Thoracic aorta (tissue), 2 donors: Measurements from ENCODE around the gene KRTAP6-2. TPM values are rescaled to one million over a fixed set of nuclear protein-coding genes. Genes with fewer than 3 reads are reported as not detected.

Experiments used
- ATAC-seq: fragments of 150-250 bp; one replicate; pipeline ENCODE4 v1.8.0; 2017; ENCODE audit warnings: low read depth; ENCODE audit not compliant: insufficient number of reproducible peaks, low FRiP score
- DNase-seq: peaks from one replicate; pipeline ENCODE4 v3.0.0-alpha.2; 2020; ENCODE audit warnings: low spot score
- H3K27ac ChIP-seq, 2 donors: fragments of 200-600 bp; sonication (generic); 1 replicate in 1 of 2; 2 replicates in 1 of 2; pipeline ENCODE4 v1.5.1; 2016; ENCODE audit warnings: mild to moderate bottlenecking in 2 of 2, moderate library complexity in 2 of 2
- H3K27me3 ChIP-seq: fragments of 200-600 bp; sonication (generic); replicated peaks from 2 replicates; pipeline ENCODE4 v1.6.0; 2016; ENCODE audit warnings: mild to moderate bottlenecking; ENCODE audit not compliant: insufficient read depth
- H3K36me3 ChIP-seq: fragments of 200-600 bp; sonication (generic); one replicate; pipeline ENCODE4 v1.5.1; 2016
- H3K4me1 ChIP-seq, 2 donors: fragments of 200-600 bp; sonication (generic); 1 replicate in 1 of 2; 2 replicates in 1 of 2; pipeline versions ENCODE4 v1.5.1 to v1.6.0; 2016; ENCODE audit warnings: low read depth in 2 of 2, mild to moderate bottlenecking in 1 of 2; ENCODE audit not compliant: control insufficient read depth in 1 of 2
- H3K4me3 ChIP-seq: fragments of 200-600 bp; sonication (generic); 2 replicates; pipeline ENCODE4 v1.5.1; 2016; ENCODE audit warnings: mild to moderate bottlenecking
- H3K9me3 ChIP-seq: fragments of 200-600 bp; sonication (generic); 2 replicates; pipeline ENCODE4 v1.5.1; 2016
- total RNA-seq, 2 donors: library from RNA; depleted of rRNA; stranded (reverse); fragments of >200 nt; gene quantifications; one replicate each; pipeline versions ENCODE4 v1.1.0 to v1.2.3, GENCODE V29; 2016
- TF ChIP-seq, protein P1 (sequence below): fragments of 200-600 bp; sonication (generic); IDR thresholded peaks from one replicate; pipeline ENCODE4 v1.5.1; 2019; ENCODE audit warnings: antibody characterized with exemption

KRTAP6-2 gene
- total RNA-seq, 2 donors from 2014 or later, result not detected

DNA sequence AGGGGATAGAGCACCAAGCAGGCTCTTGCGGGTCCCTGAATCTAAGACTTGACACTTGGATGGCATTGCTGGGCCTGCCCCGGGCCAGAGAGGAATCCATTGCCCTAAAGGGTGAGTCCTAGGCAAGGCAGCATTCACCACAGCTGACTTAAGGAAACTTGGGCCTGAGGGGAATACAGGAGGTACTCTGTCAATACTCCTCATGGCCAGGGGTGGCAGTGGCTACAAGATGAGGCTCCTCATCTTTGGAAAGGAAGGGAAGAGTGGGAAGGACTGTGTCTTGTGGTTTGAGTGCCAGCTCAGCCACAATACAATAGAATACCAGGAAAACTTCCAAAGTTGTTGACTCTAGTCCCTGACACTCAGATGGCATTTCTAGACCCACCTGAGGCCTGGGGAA, 7.3 kb upstream of the KRTAP6-2 start:
- Histone ChIP-seq H3K27ac (no peak overlapping the region), H3K9me3 (no peaks in the 10 kb centered on the region), H3K4me3 (no peak overlapping the region), H3K36me3 (no peaks in the 10 kb centered on the region), H3K4me1 (no peaks in the 10 kb centered on the region), H3K27me3 (no peaks in the 10 kb centered on the region)
- no peak for ATAC-seq
- TF ChIP-seq, protein P1, sequence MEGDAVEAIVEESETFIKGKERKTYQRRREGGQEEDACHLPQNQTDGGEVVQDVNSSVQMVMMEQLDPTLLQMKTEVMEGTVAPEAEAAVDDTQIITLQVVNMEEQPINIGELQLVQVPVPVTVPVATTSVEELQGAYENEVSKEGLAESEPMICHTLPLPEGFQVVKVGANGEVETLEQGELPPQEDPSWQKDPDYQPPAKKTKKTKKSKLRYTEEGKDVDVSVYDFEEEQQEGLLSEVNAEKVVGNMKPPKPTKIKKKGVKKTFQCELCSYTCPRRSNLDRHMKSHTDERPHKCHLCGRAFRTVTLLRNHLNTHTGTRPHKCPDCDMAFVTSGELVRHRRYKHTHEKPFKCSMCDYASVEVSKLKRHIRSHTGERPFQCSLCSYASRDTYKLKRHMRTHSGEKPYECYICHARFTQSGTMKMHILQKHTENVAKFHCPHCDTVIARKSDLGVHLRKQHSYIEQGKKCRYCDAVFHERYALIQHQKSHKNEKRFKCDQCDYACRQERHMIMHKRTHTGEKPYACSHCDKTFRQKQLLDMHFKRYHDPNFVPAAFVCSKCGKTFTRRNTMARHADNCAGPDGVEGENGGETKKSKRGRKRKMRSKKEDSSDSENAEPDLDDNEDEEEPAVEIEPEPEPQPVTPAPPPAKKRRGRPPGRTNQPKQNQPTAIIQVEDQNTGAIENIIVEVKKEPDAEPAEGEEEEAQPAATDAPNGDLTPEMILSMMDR, result no peak
- DNase-seq, result no peak

- no peak within 1 kb of the TSS for H3K4me3 ChIP-seq
- H3K36me3 ChIP-seq, result no peaks in the 10 kb centered on the region
- TF ChIP-seq, protein P1, result no peak
- no peaks in the 10 kb centered on the region for H3K27me3 ChIP-seq
- no peak within 1 kb of the TSS for H3K27ac ChIP-seq
- no peak for ATAC-seq
- DNase-seq, result no peak
- H3K4me1 ChIP-seq, result no peaks in the 10 kb centered on the region
- no peaks in the 10 kb centered on the region for H3K9me3 ChIP-seq
Measured at GRCh38 chr21:30600787-30601186, 2.1 kb upstream of the KRTAP6-2 start, which contains the start of gene KRTAP22-1. KRTAP22-1 (plus strand) TSS chr21:30601087.

GRCh38 chr21:30592140-30592539, 6.6 kb downstream of the KRTAP6-2 start, which contains the start of gene KRTAP6-3:
KRTAP6-3 (plus strand) TSS chr21:30592440; CDS start chr21:30592446, 6 bp downstream.
- TF ChIP-seq, protein P1, result no peak
- ATAC-seq, result no peak
- no peaks in the 10 kb centered on the region for H3K9me3 ChIP-seq
- H3K27ac ChIP-seq, result no peak within 1 kb of the TSS
- H3K36me3 ChIP-seq, result no peaks in the 10 kb centered on the region
- DNase-seq, result no peak
- H3K4me1 ChIP-seq, result no peaks in the 10 kb centered on the region
- no peaks in the 10 kb centered on the region for H3K27me3 ChIP-seq
- no peak within 1 kb of the TSS for H3K4me3 ChIP-seq

GRCh38 chr21:30590297-30590696, 8.4 kb downstream of the KRTAP6-2 start, which contains the start of gene KRTAP22-2:
KRTAP22-2 (minus strand) TSS chr21:30590397.
- Histone ChIP-seq H3K4me1 (no peaks in the 10 kb centered on the region), H3K27ac (no peak within 1 kb of the TSS), H3K27me3 (no peaks in the 10 kb centered on the region), H3K36me3 (no peaks in the 10 kb centered on the region), H3K9me3 (no peaks in the 10 kb centered on the region), H3K4me3 (no peak within 1 kb of the TSS)
- no peak for DNase-seq
- no peak for ATAC-seq
- TF ChIP-seq, protein P1, result no peak

- TF ChIP-seq, protein P1, result no peak
- no peak overlapping the region for H3K27ac ChIP-seq
Measured at GRCh38 chr21:30582870-30583269, 15.8 kb downstream of the KRTAP6-2 start.

More at GRCh38 chr21:30582870-30583269, 15.8 kb downstream of the KRTAP6-2 start:
- Histone ChIP-seq H3K4me3 (no peak overlapping the region), H3K36me3 (no peaks in the 10 kb centered on the region), H3K9me3 (no peaks in the 10 kb centered on the region), H3K4me1 (no peaks in the 10 kb centered on the region), H3K27me3 (no peaks in the 10 kb centered on the region)
- ATAC-seq (no peak), DNase-seq (no peak)
